Dendritic cell treated with granulocyte-macrophage colony-stimulating factor and Interleukin-4, amounts not matched to agents 40 ng/mL and 50 ng/mL, for 4 days (primary cell): ENCODE results near the gene ACSF2.
A peak's percentile ranks its signal among the peaks of the same experiment; 100 is the strongest.

Experiments used
- H3K27ac Mint-ChIP-seq: one replicate; pipeline ENCODE4 v1.8.0; 2022; ENCODE audit warnings: mild to moderate bottlenecking, mixed read lengths
- H3K27me3 Mint-ChIP-seq: one replicate; pipeline ENCODE4 v1.8.0; 2022; ENCODE audit warnings: mild to moderate bottlenecking, mixed read lengths
- H3K36me3 Mint-ChIP-seq: one replicate; pipeline ENCODE4 v1.8.0; 2022; ENCODE audit warnings: low read depth, mixed read lengths
- H3K4me1 Mint-ChIP-seq: one replicate; pipeline ENCODE4 v1.8.0; 2022; ENCODE audit warnings: low read depth, mixed read lengths
- H3K4me3 Mint-ChIP-seq: one replicate; pipeline ENCODE4 v1.8.0; 2022; ENCODE audit warnings: mild to moderate bottlenecking, moderate library complexity, mixed read lengths
- H3K9me3 Mint-ChIP-seq: one replicate; pipeline ENCODE4 v1.8.0; 2022; ENCODE audit warnings: mixed read lengths
- intact Hi-C: fragments of 100-400 bp; cut with micrococcal nuclease; formaldehyde crosslinking; loops from one replicate; pipeline ENCODE4 v1.15.0; 2022

The ACSF2 gene

DNA sequence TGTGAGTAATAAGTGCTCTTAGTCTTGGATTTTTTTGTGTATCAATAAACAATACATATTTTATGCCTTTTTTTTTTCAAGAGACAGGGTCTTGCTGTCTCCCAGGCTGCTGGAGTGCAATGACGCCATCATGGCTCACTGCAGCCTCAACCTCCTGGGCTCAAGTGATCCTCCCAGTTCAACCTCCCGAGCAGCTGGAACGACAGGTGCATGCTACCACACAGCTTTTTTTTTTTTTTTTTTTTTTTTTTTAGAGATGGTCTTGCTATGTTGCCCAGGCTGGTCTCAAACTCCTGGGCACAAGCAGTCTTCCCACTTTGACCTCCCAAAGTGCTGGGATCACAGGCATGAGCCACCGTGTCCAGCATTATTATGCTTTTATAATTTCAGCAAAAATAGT, 13.0 kb downstream of the ACSF2 start:
- Mint-ChIP-seq H3K9me3 (no peaks in the 10 kb centered on the region), H3K27ac (no peak overlapping the region), H3K27me3 (no peaks in the 10 kb centered on the region), H3K4me3 (no peak overlapping the region), H3K4me1 (no peaks in the 10 kb centered on the region), H3K36me3 (peaks cover 66% of the 10 kb centered on the region)
- intact Hi-C loops = no loop called here

DNA sequence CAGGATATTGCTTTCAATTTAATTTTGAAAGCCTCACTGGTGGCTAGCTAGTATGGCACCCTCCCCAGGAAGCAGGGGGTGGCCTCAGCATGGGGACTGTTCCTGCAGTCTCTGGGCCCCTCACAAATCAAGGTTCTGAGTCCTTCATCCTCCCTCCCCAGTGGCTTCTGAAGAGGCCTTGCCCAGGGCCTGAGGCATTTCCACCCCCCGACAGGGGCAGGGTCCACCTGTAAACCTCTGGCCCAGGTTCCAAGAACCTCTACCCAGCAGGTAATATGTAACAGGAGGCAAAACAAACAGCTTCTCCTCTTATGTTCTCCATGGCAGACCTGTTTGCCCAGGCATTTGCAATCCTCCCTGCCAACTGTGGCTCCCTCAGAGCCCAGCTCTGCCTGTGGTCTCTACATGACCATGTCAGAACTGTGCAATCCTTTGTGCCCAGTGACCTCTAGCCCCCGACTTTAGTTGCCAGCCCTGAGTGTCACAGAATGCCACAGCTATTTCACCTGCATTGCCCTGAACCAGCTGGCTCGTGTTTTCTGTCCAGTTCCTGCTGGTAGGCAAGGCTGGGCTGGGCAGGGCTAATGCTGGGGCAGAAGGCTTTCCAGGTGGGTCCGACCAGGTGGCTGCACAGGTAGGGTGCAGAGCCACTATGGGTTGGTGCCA, 14.3 kb downstream of the ACSF2 start:
- no peak overlapping the region for H3K27ac Mint-ChIP-seq
- no peaks in the 10 kb centered on the region for H3K27me3 Mint-ChIP-seq
- no peaks in the 10 kb centered on the region for H3K4me1 Mint-ChIP-seq
- H3K9me3 Mint-ChIP-seq = no peaks in the 10 kb centered on the region
- no peak overlapping the region for H3K4me3 Mint-ChIP-seq
- intact Hi-C loops = no loop called here
- peaks cover 64% of the 10 kb centered on the region for H3K36me3 Mint-ChIP-seq

DNA sequence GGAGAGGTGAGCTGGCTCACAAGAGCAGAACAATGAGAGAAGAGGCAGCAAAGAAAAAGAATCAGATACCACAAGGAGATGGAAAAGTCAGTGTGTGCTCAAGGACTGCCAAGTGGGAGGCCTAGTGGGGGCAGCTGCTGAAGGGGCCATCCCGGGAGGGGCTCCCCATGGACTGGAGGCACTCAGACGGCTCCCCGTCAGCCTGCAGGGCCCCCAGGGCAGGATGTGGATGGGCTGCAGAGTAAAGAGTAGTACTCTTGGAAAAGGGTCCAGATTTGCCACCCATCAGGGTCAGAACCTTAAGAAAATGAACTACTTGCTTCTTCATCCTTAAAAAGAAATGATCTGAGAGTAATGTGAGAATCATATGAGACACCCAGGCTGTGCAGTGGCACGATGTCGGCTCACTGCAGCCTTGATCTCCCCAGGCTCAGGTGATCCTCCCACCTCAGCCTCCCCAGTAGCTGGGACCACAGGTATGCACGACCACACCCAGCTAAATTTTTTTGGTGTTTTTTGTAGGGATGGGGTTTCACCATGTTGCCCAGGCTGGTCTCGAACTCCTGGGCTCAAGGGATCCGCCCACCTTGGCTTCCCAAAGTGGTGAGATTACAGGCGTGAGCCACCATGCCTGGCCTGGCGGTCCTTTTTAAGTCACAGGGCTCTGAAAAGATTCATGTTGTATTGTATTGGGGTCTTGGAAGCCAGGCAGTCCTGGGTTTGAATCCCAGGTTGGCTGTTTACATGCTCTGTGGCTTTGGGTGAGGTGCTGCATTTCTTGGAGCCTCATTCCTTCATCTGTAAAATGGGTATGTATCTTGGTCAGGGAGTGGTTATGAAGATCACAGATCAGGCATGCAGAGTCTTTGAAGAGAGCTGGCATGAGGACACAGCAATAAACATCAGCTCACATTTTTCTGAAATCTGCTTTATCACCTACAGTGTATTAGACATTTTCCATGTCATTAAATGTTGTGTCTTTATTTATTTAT, 15.1 kb downstream of the ACSF2 start:
- Mint-ChIP-seq H3K36me3 (peaks cover 65% of the 10 kb centered on the region), H3K4me1 (no peaks in the 10 kb centered on the region), H3K4me3 (no peak overlapping the region), H3K27me3 (no peaks in the 10 kb centered on the region), H3K27ac (no peak overlapping the region), H3K9me3 (no peaks in the 10 kb centered on the region)
- intact Hi-C loops = no loop called here

DNA sequence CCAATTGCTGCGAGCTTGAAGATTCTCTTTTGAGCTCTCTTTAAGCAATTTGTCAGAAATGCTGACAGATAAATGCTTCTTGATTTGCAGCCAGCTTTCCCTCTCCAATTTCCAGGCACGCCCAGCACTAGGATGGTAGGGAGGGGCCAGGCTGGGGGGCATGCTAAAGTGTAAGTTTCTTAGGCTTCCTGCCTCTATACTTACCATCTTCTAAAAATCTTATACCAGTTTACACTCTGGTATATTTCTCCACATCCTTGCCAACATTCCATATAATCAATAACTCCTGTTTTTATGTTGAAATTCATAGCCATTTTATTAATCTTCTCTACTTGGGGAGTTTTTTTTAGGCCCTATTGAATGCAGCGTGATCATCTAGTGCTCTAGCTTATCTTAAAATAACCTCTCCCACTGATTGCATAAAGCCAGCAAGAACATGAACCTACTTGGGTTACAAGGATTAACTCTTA, 17.5 kb downstream of the ACSF2 start:
- no peaks in the 10 kb centered on the region for H3K9me3 Mint-ChIP-seq
- intact Hi-C loops = no loop called here

DNA sequence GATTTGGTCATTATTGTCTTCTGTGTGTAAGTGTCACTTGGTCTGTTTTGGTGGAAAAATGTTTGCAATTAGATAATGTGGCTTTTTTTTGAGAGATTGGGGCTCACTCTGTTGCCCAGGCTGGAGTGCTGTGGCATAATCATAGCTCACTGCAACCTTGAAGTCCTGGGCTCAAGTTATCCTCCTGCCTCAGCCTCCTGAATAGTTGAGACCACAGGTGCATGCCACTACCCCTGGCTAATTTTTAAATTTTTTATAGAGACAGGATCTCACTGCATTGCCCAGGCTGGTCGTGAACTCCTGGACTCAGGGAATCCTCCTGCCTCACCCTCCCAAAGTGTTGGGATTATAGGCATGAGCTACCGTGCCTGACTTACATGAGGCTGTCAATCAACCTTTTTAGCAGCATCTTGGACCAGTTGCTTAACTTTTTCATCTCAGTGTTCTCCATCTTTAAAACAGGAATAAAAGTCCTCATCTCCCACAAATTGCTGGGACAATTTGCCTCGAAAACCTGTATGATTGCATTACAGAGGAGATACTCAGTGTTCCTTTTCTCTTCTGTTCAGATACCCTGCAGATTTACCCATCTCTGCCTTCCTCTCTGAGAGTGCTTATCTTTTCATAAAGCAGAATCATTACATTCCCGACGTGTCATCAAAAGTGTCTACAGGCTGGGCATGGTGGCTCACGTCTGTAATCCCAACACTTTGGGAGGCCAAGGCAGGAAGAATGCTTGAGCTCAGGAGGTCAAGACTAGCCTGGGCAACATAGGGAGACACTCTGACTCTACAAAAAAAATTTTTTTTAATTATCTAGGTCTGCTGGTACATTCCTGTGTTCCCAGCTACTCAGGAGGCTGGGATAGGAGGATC, 19.1 kb downstream of the ACSF2 start:
- H3K27ac Mint-ChIP-seq = no peak overlapping the region
- H3K4me1 Mint-ChIP-seq = no peaks in the 10 kb centered on the region
- no peaks in the 10 kb centered on the region for H3K9me3 Mint-ChIP-seq
- H3K4me3 Mint-ChIP-seq = no peak overlapping the region
- peaks cover 58% of the 10 kb centered on the region for H3K36me3 Mint-ChIP-seq
- H3K27me3 Mint-ChIP-seq = no peaks in the 10 kb centered on the region
- intact Hi-C loops = no loop called here

More for the DNA sequence above, 17.5 kb downstream of the ACSF2 start:
- Mint-ChIP-seq H3K4me1 (no peaks in the 10 kb centered on the region), H3K36me3 (peaks cover 65% of the 10 kb centered on the region), H3K27me3 (no peaks in the 10 kb centered on the region), H3K4me3 (no peak overlapping the region), H3K27ac (no peak overlapping the region)

DNA sequence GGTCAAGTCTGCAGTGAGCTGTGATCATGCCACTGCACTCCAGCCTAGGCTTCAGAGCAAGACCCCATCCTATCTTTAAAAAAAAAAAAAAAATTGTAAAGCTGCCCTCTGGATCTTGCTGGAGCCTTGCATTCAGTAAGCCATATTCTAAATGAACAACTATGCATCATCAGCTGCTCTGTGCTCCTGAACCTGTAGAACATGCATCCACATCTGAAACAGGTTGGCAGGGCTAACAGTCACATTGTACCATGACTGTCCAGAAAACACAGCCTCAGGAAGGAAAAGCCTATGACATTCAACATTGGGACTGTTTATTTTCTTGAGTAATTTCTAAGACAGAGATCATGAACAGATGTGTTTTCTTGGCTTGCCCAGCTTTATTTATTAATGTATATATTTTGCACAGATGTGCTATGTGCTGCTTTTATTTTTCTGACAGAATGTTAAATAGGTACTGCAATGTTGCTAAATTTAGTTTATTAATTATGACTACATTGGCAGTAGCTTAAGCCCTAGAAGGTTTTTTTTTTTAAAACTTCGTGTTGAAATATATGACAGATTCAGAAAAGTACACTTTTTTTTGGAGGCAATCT, 19.8 kb downstream of the ACSF2 start:
- H3K9me3 Mint-ChIP-seq = no peaks in the 10 kb centered on the region

DNA sequence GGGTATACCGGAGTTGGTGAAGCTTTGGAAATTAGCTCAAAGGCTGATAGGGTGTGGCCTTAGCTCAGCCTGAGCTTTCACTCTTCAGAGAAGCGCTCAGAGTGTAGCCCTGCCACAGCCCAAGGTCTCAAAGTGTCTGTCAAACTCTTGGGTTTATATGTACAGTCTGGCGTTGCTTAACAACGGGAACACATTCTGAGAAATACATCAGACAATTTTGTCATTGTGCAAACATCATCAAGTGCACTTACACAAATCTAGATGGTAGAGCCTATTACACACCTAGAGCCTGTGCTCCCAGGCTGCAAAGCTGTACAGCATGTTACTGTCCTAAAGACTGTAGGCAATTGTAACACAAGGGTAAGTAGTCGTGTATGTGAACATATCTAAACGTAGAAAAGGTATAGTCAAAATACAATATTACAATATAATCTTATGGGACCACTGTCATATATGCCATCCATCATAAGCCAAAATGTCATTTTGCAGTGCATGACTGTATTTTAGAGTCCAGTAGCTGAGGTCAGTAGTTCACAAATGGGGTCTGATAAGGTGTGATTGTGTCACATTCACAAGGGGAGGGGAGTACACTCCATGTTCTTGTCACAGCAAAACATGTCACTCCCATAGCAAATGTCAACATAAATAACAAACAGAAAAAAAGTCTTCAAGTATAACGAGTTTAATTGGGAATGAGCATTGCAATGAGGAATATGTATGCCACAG, 22.0 kb downstream of the ACSF2 start:
- peaks cover 48% of the 10 kb centered on the region for H3K36me3 Mint-ChIP-seq
- H3K9me3 Mint-ChIP-seq = no peaks in the 10 kb centered on the region
- no peak overlapping the region for H3K4me3 Mint-ChIP-seq
- no peaks in the 10 kb centered on the region for H3K27me3 Mint-ChIP-seq
- intact Hi-C loops = no loop called here
- peaks cover 16% of the 10 kb centered on the region for H3K4me1 Mint-ChIP-seq
- no peak overlapping the region for H3K27ac Mint-ChIP-seq

More for the DNA sequence above, 19.8 kb downstream of the ACSF2 start:
- H3K4me1 Mint-ChIP-seq = no peaks in the 10 kb centered on the region
- intact Hi-C loops = no loop called here
- H3K36me3 Mint-ChIP-seq = peaks cover 58% of the 10 kb centered on the region
- H3K4me3 Mint-ChIP-seq = no peak overlapping the region
- no peak overlapping the region for H3K27ac Mint-ChIP-seq
- H3K27me3 Mint-ChIP-seq = no peaks in the 10 kb centered on the region

DNA sequence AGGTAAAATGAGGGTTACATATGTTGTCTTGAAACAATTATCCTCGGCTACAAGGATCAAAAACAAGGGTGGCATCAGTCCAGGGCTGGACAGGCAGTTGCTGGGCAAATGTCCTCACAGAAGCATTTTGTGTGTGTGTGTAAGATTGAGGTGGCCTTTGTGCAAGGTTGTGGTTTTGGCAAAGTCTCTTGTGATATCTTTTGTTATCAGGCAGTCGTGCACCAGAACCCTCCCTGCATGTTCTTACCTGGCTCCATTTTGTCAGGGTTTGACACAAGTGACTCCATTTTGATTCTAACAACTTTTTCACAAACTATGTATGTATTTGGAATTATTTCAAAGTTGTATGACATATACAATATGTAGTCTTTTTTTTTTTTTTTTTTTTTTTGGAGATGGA, 22.6 kb downstream of the ACSF2 start:
- H3K4me3 Mint-ChIP-seq = no peak overlapping the region
- H3K27me3 Mint-ChIP-seq = no peaks in the 10 kb centered on the region
- peaks cover 22% of the 10 kb centered on the region for H3K4me1 Mint-ChIP-seq
- H3K36me3 Mint-ChIP-seq = peaks cover 46% of the 10 kb centered on the region
- H3K27ac Mint-ChIP-seq = no peak overlapping the region
- no peaks in the 10 kb centered on the region for H3K9me3 Mint-ChIP-seq
- intact Hi-C loops = no loop called here

DNA sequence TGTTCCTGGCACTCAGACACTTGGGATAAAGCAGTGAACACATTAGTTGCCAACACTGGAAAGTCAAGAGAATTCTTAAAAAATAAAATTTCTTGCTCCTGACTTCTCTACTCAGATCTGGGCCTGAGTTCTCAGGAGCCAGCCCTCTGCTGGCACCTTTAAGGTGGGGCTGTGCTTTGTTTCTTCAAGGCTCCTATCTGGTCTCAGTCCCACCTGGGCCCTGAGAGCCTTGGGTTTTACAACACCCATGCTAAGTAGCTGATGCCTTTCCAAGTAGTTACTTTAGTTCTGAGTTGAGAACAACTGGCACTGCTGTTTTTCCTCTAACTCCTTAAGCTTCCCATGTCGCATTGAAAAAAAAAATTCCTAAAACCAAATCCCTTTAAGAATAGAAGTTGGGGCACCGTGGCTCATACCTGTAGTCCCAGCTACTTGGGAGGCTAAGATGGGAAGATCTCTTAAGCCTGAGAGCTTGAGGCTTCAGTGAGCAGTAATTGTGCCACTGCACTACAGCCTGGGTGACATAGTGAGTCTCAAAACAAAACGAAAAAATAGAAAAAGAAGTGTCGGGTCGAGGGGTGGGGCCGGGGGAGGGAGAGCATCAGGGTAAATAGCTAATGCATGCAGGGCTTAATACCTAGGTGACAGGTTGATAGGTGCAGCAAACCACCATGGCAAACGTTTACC, 26.1 kb downstream of the ACSF2 start:
- intact Hi-C loops = no loop called here
- H3K36me3 Mint-ChIP-seq = peaks cover 50% of the 10 kb centered on the region
- peak overlapping the region; percentile 58 for H3K4me3 Mint-ChIP-seq
- no peaks in the 10 kb centered on the region for H3K9me3 Mint-ChIP-seq
- no peaks in the 10 kb centered on the region for H3K27me3 Mint-ChIP-seq
- peaks cover 46% of the 10 kb centered on the region for H3K4me1 Mint-ChIP-seq
- H3K27ac Mint-ChIP-seq = peak overlapping the region; percentile 75

DNA sequence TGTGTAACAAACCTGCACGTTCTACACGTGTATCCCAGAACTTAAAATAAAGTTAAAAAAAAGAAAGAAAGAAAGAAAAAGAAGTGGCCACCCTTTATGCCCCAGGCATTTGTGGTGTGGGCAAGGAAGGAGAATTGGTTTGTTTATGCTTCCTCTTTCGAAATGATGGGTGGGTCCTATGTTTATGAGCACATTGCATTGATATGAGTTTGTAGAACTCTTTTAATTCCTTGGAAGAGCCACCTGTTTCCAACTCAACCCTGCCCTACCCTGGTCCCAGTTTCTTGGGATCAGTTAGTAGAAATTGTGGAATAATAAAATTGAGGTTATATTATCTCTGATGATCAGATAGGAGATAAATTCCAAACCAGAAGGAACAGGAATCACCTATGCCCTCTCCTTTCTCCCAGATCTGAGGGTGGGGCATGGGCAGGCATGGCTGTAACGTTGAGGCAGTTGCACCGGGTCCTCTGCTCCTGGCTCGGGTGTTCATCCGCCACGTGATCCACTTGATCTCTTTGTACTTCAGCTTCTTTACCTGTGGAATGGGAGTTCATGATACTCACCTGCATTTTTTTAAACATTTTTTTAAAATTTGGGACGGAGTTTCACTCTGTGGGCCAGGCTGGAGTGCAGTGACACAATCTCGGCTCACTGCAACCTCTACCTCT, 26.7 kb downstream of the ACSF2 start:
- no peaks in the 10 kb centered on the region for H3K9me3 Mint-ChIP-seq
- H3K4me1 Mint-ChIP-seq = peaks cover 48% of the 10 kb centered on the region
- no peaks in the 10 kb centered on the region for H3K27me3 Mint-ChIP-seq

DNA sequence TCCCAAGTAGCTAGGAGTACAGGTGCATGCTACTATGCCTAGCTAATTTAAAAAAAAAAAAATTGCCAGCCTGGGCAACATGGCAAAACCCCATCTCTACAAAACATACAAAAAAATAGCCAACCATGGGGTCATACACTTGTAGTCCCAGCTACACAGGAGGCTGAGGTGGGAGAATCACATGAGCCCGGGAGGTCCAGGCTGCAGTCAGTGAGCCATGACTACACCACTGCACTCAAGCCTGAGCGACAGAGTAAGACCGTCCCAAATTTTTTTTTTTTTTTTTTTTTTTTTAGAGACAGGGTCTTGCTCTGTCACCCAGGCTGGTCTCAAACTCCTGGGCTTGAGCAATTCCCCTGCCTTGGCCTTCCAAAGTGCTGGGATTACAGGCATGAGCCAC, 27.9 kb downstream of the ACSF2 start:
- H3K4me3 Mint-ChIP-seq = no peak overlapping the region
- intact Hi-C loops = no loop called here
- H3K4me1 Mint-ChIP-seq = peaks cover 60% of the 10 kb centered on the region
- peak overlapping the region; percentile 51 for H3K27ac Mint-ChIP-seq
- H3K27me3 Mint-ChIP-seq = no peaks in the 10 kb centered on the region
- peaks cover 57% of the 10 kb centered on the region for H3K36me3 Mint-ChIP-seq
- H3K9me3 Mint-ChIP-seq = no peaks in the 10 kb centered on the region

More for the DNA sequence above, 26.7 kb downstream of the ACSF2 start:
- Mint-ChIP-seq H3K27ac (peak overlapping the region; percentile 75), H3K4me3 (peak overlapping the region; percentile 58), H3K36me3 (peaks cover 56% of the 10 kb centered on the region)
- intact Hi-C loops = no loop called here

DNA sequence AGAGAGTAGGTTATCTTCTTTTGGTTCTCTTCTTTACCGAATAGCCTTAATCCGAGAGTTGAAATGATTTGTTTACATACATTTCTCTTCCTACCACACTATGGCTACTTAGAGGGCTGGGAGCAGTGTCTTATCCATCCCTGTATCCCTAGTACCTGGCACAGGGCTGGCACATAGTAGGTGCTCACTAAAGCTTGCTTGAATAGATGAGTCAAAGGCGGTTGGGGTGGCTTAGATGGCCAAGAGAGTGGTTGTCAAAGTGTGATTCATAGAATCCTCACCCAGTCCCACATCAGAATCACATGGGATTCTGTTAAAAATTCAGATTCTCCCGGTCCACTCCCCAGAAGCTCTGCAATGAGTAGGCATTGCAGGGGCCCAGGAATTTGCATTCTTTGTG, 31.6 kb downstream of the ACSF2 start:
- no peak overlapping the region for H3K4me3 Mint-ChIP-seq
- intact Hi-C loops = no loop called here
- no peak overlapping the region for H3K27ac Mint-ChIP-seq
- H3K9me3 Mint-ChIP-seq = no peaks in the 10 kb centered on the region
- no peaks in the 10 kb centered on the region for H3K27me3 Mint-ChIP-seq
- peaks cover 56% of the 10 kb centered on the region for H3K36me3 Mint-ChIP-seq
- H3K4me1 Mint-ChIP-seq = peaks cover 48% of the 10 kb centered on the region
